Ovary (tissue), 3 donors: ENCODE measurements around the gene NDOR1.

Source experiments
- CTCF ChIP-seq, 3 donors: fragments of 450-650 bp in 2 of 3; fragments of 200-600 bp in 1 of 3; IDR thresholded peaks; one replicate each; pipeline versions ENCODE4 v1.5.1 to v1.8.0; 2016 to 2022; ENCODE audit warnings: antibody characterized with exemption in 3 of 3, mild to moderate bottlenecking in 1 of 3
- EP300 ChIP-seq: sonication (generic); formaldehyde crosslinking; IDR thresholded peaks from one replicate; pipeline ENCODE4 v1.6.1; 2017; ENCODE audit warnings: antibody characterized with exemption
- POLR2A ChIP-seq: fragments of 450-650 bp; IDR thresholded peaks from one replicate; pipeline ENCODE4 v1.6.1; 2017; ENCODE audit warnings: antibody characterized with exemption, mild to moderate bottlenecking, moderate library complexity
- donor health status: DM: no; HTN: no; CAD: no.

- TF ChIP-seq CTCF (IDR thresholded peaks at IDR 0.05) (no peak), POLR2A (no peak), EP300 (no peak)
Measured at GRCh38 chr9:137234055-137234697, 28.7 kb downstream of the NDOR1 start.
